Lower lobe of right lung (tissue), 2 donors: ENCODE data around the gene IRF3. TPM values are rescaled to one million over a fixed set of nuclear protein-coding genes. Genes with fewer than 3 reads are reported as not detected.

Experiments
- ATAC-seq, 2 donors: fragments of 200-7000 bp; cut with Tn5 transposase; one replicate each; pipeline ENCODE4 v1.9.1; 2020 to 2022; ENCODE audit warnings: mild to moderate bottlenecking in 2 of 2, moderate library complexity in 2 of 2
- DNase-seq: peaks from one replicate; pipeline ENCODE4 v3.0.0-alpha.2; 2020
- H3K27ac ChIP-seq: fragments of 200-600 bp; one replicate; pipeline ENCODE4 v1.8.0; 2022
- H3K27me3 ChIP-seq: fragments of 200-600 bp; one replicate; pipeline ENCODE4 v1.8.0; 2022; ENCODE audit warnings: low read depth
- H3K36me3 ChIP-seq: fragments of 200-600 bp; one replicate; pipeline ENCODE4 v1.8.0; 2022; ENCODE audit warnings: mild to moderate bottlenecking
- H3K4me1 ChIP-seq: fragments of 200-600 bp; one replicate; pipeline ENCODE4 v1.8.0; 2022
- H3K4me3 ChIP-seq: fragments of 200-600 bp; one replicate; pipeline ENCODE4 v1.8.0; 2022; ENCODE audit warnings: mild to moderate bottlenecking
- H3K9me3 ChIP-seq: fragments of 200-600 bp; one replicate; pipeline ENCODE4 v1.8.0; 2022
- intact Hi-C: fragments of 100-400 bp; cut with DNase I; formaldehyde crosslinking; loops from one replicate; pipeline ENCODE4 v1.11.0; 2022
- total RNA-seq: library from RNA; stranded (reverse); fragmentation: NEBNext Ultra II Directional; extraction: Animal tissue kit (Norgen Biotek cat#: 25700); gene quantifications from one replicate; pipeline ENCODE4 v1.2.1, GENCODE V29; 2021
- TF ChIP-seq, protein P1 (sequence below): fragments of 200-600 bp; IDR thresholded peaks from one replicate; pipeline ENCODE4 v1.8.0; 2022; ENCODE audit warnings: antibody characterized with exemption, mild to moderate bottlenecking
- donor health status: DM: no; HTN: yes; CAD: no; lungs with severe emphysema.

Gene IRF3
- total RNA-seq, 1 donor from 2014 or later: 99.8 TPM

DNA sequence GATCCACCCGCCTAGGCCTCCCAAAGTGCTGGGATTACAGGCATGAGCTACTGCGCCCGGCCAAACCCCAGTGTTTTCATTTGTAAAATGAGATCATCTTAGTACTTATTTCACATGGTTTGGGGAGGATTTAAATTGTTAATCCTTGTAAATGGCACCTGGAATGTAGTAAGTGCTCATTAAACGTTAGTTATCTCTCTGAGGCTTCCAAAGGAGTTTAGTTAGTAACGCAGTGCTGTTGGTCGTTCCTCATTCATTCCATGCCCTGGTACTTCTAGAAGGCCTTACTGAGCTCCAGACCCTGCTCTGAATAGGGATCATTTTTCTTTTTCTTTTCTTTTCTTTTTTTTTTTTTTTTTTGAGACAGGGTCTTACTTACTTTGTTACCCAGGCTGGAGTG, 30.5 kb upstream of the IRF3 start:
- no peak overlapping the region for H3K4me3 ChIP-seq
- peaks cover 5% of the 10 kb centered on the region for H3K4me1 ChIP-seq
- H3K36me3 ChIP-seq: no peaks in the 10 kb centered on the region
- intact Hi-C loops: no loop called here
- DNase-seq: no peak
- H3K27me3 ChIP-seq: peaks cover 12% of the 10 kb centered on the region
- no peaks in the 10 kb centered on the region for H3K9me3 ChIP-seq
- H3K27ac ChIP-seq: no peak overlapping the region
- TF ChIP-seq, protein P1, sequence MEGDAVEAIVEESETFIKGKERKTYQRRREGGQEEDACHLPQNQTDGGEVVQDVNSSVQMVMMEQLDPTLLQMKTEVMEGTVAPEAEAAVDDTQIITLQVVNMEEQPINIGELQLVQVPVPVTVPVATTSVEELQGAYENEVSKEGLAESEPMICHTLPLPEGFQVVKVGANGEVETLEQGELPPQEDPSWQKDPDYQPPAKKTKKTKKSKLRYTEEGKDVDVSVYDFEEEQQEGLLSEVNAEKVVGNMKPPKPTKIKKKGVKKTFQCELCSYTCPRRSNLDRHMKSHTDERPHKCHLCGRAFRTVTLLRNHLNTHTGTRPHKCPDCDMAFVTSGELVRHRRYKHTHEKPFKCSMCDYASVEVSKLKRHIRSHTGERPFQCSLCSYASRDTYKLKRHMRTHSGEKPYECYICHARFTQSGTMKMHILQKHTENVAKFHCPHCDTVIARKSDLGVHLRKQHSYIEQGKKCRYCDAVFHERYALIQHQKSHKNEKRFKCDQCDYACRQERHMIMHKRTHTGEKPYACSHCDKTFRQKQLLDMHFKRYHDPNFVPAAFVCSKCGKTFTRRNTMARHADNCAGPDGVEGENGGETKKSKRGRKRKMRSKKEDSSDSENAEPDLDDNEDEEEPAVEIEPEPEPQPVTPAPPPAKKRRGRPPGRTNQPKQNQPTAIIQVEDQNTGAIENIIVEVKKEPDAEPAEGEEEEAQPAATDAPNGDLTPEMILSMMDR: no peak
- no peak for ATAC-seq

DNA sequence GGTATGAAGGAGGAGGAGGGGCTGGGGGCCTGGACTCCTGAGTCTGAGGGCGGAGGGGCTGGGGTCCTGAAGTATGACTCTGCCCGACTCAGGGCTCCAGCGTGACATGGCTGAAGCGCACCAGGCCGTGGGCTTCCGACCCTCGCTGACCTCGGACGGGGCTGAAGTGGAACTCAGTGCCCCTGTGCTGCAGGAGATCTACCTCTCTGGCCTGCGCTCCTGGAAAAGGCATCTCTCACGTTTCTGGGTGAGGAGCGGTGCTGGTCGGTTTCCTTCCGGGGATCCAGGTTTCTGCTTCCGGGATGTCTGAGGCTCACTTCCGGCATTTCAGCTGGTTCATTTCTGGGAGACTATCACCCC, 26.5 kb upstream of the IRF3 start:
- no peak overlapping the region for H3K4me3 ChIP-seq
- intact Hi-C loops: no loop called here

DNA sequence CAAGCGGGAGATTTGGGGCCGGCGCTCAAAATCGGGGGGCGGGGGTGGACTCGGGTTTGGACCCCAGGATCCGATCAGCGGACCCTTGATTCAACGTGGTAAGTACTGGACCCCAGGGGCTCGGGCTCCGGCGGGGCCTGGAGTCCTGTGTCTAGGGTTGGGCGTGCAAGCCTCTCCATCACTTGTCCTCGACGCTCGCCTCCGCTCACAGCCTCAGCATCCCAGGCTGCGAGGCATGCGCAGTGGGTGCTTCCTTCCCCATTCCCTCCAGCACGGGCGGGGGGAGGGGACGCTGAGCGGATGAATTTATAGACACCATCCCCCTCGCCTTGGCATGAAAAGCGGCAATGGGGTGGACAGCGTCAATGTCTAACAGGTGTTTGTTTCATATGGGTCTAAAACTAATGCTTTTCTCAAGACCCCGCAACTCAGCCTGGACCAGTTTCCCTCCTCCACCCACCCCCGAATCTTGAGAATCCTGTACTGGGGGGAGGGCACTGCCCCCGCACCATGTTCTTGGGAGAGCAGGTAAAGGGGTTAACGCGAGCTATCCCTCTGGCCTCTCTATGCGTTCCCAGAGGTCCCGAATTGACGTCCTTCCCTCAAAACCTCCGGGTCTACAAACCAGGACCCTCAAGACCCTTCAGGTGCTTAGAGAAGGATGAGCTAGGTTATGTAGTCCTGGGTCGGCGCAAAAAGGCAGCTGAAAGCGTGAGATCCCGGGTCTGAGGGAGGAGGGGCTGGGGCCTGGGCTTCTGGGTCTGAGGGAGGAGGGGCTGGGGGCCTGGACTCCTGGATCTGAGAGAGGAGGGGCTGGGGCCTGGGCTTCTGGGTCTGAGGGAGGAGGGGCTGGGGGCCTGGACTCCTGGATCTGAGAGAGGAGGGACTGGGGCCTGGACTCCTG, 25.8 kb upstream of the IRF3 start:
- H3K4me1 ChIP-seq: peaks cover 28% of the 10 kb centered on the region
- no peak overlapping the region for H3K27ac ChIP-seq
- peak overlapping the region; percentile 63 for H3K4me3 ChIP-seq
- TF ChIP-seq, protein P1: no peak
- DNase-seq: peak; percentile 58
- H3K36me3 ChIP-seq: peaks cover 18% of the 10 kb centered on the region
- ATAC-seq: peak; percentile 36 to 39
- peaks cover 26% of the 10 kb centered on the region for H3K27me3 ChIP-seq
- H3K9me3 ChIP-seq: no peaks in the 10 kb centered on the region
- intact Hi-C loops: no loop called here

More for the DNA sequence above, 26.5 kb upstream of the IRF3 start:
- peaks cover 26% of the 10 kb centered on the region for H3K27me3 ChIP-seq
- H3K9me3 ChIP-seq: no peaks in the 10 kb centered on the region
- H3K36me3 ChIP-seq: peaks cover 12% of the 10 kb centered on the region
- ATAC-seq (no peak), DNase-seq (no peak)
- no peak overlapping the region for H3K27ac ChIP-seq
- H3K4me1 ChIP-seq: peaks cover 28% of the 10 kb centered on the region
- TF ChIP-seq, protein P1: no peak

DNA sequence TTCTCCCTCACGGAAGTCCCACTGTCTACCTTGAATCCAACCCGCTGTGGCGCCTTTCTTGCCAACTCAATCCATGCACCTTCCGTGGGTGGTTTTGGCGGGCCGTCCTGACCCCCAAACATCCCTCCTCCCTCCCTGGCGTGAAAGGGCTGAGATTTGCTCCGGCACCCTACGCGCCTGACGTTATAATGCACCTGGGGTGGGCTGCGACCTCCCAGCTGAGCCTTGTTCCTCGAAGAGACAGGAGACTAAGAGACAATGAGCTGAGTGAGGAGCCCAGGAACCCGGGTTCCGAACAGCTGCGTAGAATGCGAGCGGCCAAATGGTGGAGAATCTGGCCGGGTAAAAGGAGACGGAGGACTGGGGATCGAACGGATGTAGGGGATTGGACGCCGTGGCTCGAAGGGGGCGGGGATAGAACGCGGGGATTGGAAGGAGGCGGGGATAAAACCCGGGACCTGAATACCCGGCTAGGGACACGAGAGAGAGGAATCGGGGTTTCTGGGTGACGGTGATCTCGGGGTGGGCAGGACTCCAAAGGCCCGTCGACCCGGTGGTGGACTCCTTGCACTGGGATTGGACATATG, 25.1 kb upstream of the IRF3 start, which contains the start of gene CPT1C:
CPT1C (plus strand) TSS at position 461 of the 587 bp plus-strand sequence. CDS start 1,137 bp downstream, outside the sequence.
- peaks cover 24% of the 10 kb centered on the region for H3K36me3 ChIP-seq
- H3K9me3 ChIP-seq: no peaks in the 10 kb centered on the region
- peak; percentile 73 for DNase-seq
- peak within 1 kb of the TSS; percentile 63 for H3K4me3 ChIP-seq
- intact Hi-C loops: no loop called here
- TF ChIP-seq, protein P1: no peak
- H3K4me1 ChIP-seq: peaks cover 28% of the 10 kb centered on the region
- peak within 1 kb of the TSS; percentile 61 for H3K27ac ChIP-seq
- peaks cover 26% of the 10 kb centered on the region for H3K27me3 ChIP-seq
- ATAC-seq: peak; percentile 75 to 76

DNA sequence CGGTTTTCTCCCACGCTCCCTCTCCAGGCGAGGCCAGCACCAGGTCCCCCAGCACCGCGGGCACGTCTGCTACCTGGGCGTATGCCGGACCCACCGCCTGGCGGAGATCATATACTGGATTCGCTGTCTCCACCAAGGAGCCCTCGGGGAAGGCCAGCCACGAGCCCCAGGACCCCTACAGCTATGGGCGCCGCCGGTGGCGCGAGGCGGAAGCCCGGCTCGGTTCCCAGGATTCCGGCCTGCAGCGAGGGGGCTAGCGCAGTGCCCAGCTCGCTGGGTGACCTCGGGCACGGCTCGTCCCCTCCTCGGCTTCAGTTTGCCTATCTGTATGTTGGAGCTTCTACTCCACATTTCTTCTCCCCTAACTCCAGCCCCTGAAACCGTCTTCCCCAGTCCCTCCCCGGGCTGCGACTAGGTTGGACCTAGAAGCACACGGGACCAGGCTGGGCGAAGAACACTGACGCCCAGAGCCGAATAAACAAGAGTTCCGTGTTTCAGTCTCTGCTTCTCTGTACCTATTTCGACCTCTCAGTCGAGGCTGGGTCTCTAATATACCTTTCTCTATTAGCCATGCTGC, 24.5 kb upstream of the IRF3 start:
- peak overlapping the region; percentile 61 for H3K27ac ChIP-seq
- intact Hi-C loops: no loop called here
- TF ChIP-seq, protein P1: no peak
- H3K36me3 ChIP-seq: peaks cover 30% of the 10 kb centered on the region
- no peak for DNase-seq
- H3K9me3 ChIP-seq: no peaks in the 10 kb centered on the region
- H3K27me3 ChIP-seq: peaks cover 26% of the 10 kb centered on the region
- peaks cover 28% of the 10 kb centered on the region for H3K4me1 ChIP-seq
- peak; percentile 1 to 25 for ATAC-seq
- peak overlapping the region; percentile 63 for H3K4me3 ChIP-seq
